Liver (tissue), 9 donors: Measurements from ENCODE around the gene PTK6. TPM values are rescaled to one million over a fixed set of nuclear protein-coding genes. Genes with fewer than 3 reads are reported as not detected.

ENCODE experiments used
- DNase-seq: peaks from one replicate; pipeline ENCODE4 v3.0.0-alpha.2; 2017; ENCODE audit warnings: low spot score
- H3K27ac ChIP-seq, 2 donors: one replicate each; pipeline ENCODE4 v1.7.0; 2013; ENCODE audit warnings: inconsistent platforms in 2 of 2, low read length in 2 of 2, control low read depth in 1 of 2, low read depth in 1 of 2, mild to moderate bottlenecking in 1 of 2
- H3K27me3 ChIP-seq, 4 donors: one replicate each; pipeline versions ENCODE4 v1.6.1 to v1.7.0; 2013; ENCODE audit warnings: low read length in 3 of 4, inconsistent platforms in 1 of 4, mild to moderate bottlenecking in 1 of 4, moderate library complexity in 1 of 4; ENCODE audit not compliant: control insufficient read depth in 4 of 4, insufficient read depth in 4 of 4
- H3K36me3 ChIP-seq, 4 donors: one replicate each; pipeline versions ENCODE4 v1.6.1 to v1.7.0; 2013; ENCODE audit warnings: low read length in 3 of 4, mild to moderate bottlenecking in 3 of 4, low read depth in 1 of 4, moderate library complexity in 1 of 4; ENCODE audit not compliant: control insufficient read depth in 4 of 4, insufficient read depth in 3 of 4
- H3K4me1 ChIP-seq, 4 donors: one replicate each; pipeline versions ENCODE4 v1.6.1 to v1.7.0; 2013; ENCODE audit warnings: low read length in 3 of 4, mild to moderate bottlenecking in 3 of 4, moderate library complexity in 1 of 4; ENCODE audit not compliant: control insufficient read depth in 4 of 4, insufficient read depth in 4 of 4
- H3K4me3 ChIP-seq, 3 donors: one replicate each; pipeline versions ENCODE4 v1.6.1 to v1.7.0; 2013; ENCODE audit warnings: low read length in 3 of 3, control low read depth in 1 of 3, low read depth in 1 of 3, mild to moderate bottlenecking in 1 of 3
- H3K9ac ChIP-seq, 2 donors: one replicate each; pipeline ENCODE4 v1.7.0; 2013; ENCODE audit warnings: low read length in 2 of 2, mild to moderate bottlenecking in 2 of 2, moderate library complexity in 2 of 2, control low read depth in 1 of 2, low read depth in 1 of 2
- H3K9me3 ChIP-seq, 4 donors: one replicate each; pipeline versions ENCODE4 v1.6.1 to v1.7.0; 2013; ENCODE audit warnings: low read length in 3 of 4; ENCODE audit not compliant: control insufficient read depth in 4 of 4
- FOXA1 ChIP-seq: IDR thresholded peaks from 2 replicates; pipeline ENCODE4 v1.6.1; 2016; ENCODE audit warnings: antibody characterized with exemption
- FOXA2 ChIP-seq: IDR thresholded peaks from 2 replicates; pipeline ENCODE4 v1.6.1; 2016; ENCODE audit warnings: antibody characterized with exemption
- GABPA ChIP-seq, 2 donors: IDR thresholded peaks in 1 of 2; conservative IDR thresholded peaks in 1 of 2; 2 replicates each; pipeline ENCODE4 v1.6.1; 2016; ENCODE audit warnings: antibody characterized with exemption in 2 of 2, mild to moderate bottlenecking in 1 of 2, moderate library complexity in 1 of 2
- HNF4G ChIP-seq: IDR thresholded peaks from 2 replicates; pipeline ENCODE4 v1.6.1; 2016; ENCODE audit warnings: antibody characterized with exemption
- JUND ChIP-seq, 2 donors: IDR thresholded peaks; 2 replicates each; pipeline ENCODE4 v1.6.1; 2016; ENCODE audit warnings: antibody characterized with exemption in 2 of 2
- NR2F2 ChIP-seq: IDR thresholded peaks from 2 replicates; pipeline ENCODE4 v1.6.1; 2016; ENCODE audit warnings: antibody characterized with exemption
- RAD21 ChIP-seq, 2 donors: IDR thresholded peaks; 2 replicates each; pipeline ENCODE4 v1.6.1; 2016; ENCODE audit warnings: antibody characterized with exemption in 2 of 2, mild to moderate bottlenecking in 2 of 2
- RXRA ChIP-seq, 2 donors: IDR thresholded peaks; 2 replicates each; pipeline ENCODE4 v1.6.1; 2017 to 2018; ENCODE audit warnings: antibody characterized with exemption in 2 of 2, mild to moderate bottlenecking in 1 of 2
- SP1 ChIP-seq: IDR thresholded peaks from 2 replicates; pipeline ENCODE4 v1.6.1; 2018; ENCODE audit warnings: antibody characterized with exemption, mild to moderate bottlenecking
- TAF1 ChIP-seq: conservative IDR thresholded peaks from 2 replicates; pipeline ENCODE4 v1.6.1; 2016; ENCODE audit warnings: antibody characterized with exemption, mild to moderate bottlenecking
- YY1 ChIP-seq: IDR thresholded peaks from 2 replicates; pipeline ENCODE4 v1.6.1; 2016; ENCODE audit warnings: antibody characterized with exemption, mild to moderate bottlenecking
- WGBS: extraction: QIAGEN DNeasy Blood & Tissue Kit; methylation state at CpG from one replicate; pipeline ENCODE4 v1.1.7; 2013; 5-methylcytosine and 5-hydroxymethylcytosine counted together
- polyA plus RNA-seq, 2 donors: library from polyadenylated mRNA; stranded (reverse) in 1 of 2; unstranded in 1 of 2; fragments of 200-250 nt in 1 of 2; fragments of >200 nt in 1 of 2; fragmentation: Nextera tagmentation in 1 of 2; extraction: Ambion mirVana in 1 of 2; gene quantifications; one replicate each; pipeline versions ENCODE4 v1.2.1 to v1.2.3, GENCODE V29; 2013 to 2015
- total RNA-seq, 2 donors: library from RNA; depleted of rRNA; stranded (reverse); fragments of >200 nt; gene quantifications; one replicate each; pipeline ENCODE4 v1.2.3, GENCODE V29; 2014
- TF ChIP-seq, protein P1 (sequence below): IDR thresholded peaks from 2 replicates; pipeline ENCODE4 v1.6.1; 2016; ENCODE audit warnings: antibody characterized with exemption
- TF ChIP-seq, protein P2 (sequence below): IDR thresholded peaks from 2 replicates; pipeline ENCODE4 v1.6.1; 2016; ENCODE audit warnings: antibody characterized with exemption
- donor health status: healthy.
- donor health status: healthy.
- donor health status: healthy.
- donor health status: healthy.
- donor health status: healthy.

PTK6 gene
- total and polyA plus RNA-seq, 4 donors: 0.05 to 1.2 (median 0.23) TPM

DNA sequence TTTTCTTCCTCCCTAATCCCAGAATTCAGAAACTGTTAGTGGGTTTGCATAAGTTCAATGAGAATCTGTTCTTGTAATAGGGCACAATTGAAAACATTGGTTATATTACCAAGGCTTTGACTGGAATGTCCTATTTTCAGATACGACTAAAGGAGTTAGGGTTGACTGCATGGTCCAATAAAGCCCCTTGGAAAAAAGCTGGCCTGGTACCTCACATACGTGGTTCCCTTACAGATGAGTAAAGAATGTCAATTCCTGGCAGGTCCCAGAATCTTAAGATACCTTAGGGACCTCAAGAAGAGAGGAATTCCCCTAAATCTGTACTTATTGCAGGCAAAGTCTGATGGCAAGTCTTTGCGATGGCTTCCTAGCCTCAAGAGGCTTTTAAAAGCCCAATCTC, 12.0 kb downstream of the PTK6 start:
- no peak overlapping the region for H3K4me3 ChIP-seq
- TF ChIP-seq, protein P1, sequence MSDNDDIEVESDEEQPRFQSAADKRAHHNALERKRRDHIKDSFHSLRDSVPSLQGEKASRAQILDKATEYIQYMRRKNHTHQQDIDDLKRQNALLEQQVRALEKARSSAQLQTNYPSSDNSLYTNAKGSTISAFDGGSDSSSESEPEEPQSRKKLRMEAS: no peak
- TF ChIP-seq FOXA1: no peak
- TF ChIP-seq, protein P2, sequence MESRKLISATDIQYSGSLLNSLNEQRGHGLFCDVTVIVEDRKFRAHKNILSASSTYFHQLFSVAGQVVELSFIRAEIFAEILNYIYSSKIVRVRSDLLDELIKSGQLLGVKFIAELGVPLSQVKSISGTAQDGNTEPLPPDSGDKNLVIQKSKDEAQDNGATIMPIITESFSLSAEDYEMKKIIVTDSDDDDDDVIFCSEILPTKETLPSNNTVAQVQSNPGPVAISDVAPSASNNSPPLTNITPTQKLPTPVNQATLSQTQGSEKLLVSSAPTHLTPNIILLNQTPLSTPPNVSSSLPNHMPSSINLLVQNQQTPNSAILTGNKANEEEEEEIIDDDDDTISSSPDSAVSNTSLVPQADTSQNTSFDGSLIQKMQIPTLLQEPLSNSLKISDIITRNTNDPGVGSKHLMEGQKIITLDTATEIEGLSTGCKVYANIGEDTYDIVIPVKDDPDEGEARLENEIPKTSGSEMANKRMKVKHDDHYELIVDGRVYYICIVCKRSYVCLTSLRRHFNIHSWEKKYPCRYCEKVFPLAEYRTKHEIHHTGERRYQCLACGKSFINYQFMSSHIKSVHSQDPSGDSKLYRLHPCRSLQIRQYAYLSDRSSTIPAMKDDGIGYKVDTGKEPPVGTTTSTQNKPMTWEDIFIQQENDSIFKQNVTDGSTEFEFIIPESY: no peak
- TF ChIP-seq FOXA2: no peak
- no peak for TF ChIP-seq GABPA (IDR thresholded peaks at IDR 0.05 in 1 of 2, conservative IDR thresholded peaks at IDR 0.05 in 1 of 2)
- TF ChIP-seq RXRA (IDR thresholded peaks at IDR 0.05): no peak
- no peaks in the 10 kb centered on the region for H3K9me3 ChIP-seq
- DNase-seq: no peak
- peaks cover 2 to 12% (median 6%) of the 10 kb centered on the region in 4 donors for H3K4me1 ChIP-seq
- H3K27me3 ChIP-seq: no peaks in the 10 kb centered on the region
- WGBS: 77% methylated on average over 3 of the region's 3 CpGs
- no peaks in the 10 kb centered on the region for H3K36me3 ChIP-seq
- no peak overlapping the region for H3K27ac ChIP-seq
- H3K9ac ChIP-seq: no peak overlapping the region

DNA sequence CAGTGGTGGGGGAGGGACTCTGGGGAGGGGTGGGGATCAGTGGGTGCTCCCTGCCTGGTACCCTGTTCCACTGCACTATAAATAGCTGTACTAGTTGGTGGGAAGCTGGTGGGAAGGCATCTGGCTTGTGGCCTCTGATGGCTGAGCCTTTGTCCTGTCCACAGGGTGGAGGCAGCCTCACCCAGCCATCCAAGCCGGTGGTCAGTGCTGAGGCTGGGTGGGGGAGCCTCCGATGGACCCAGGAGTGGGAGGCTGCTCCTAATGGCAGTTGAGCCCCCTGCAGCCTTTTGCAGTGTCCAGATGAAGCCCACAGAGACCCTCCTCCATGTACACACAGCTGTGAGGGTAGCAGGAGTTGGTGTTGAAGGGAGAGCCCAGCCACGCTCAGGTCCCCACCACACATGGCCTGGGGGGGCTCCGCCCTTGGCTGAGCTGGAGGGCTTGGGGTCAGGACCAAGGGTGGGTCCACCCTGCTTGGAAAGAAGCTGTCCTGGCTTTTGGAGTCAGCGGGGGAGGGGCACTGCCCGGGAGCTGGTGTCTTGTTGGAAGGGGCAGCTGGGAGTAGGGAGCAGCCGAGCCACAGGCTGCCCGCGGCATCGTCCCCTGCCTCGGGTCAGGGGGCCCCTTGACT, 14.1 kb downstream of the PTK6 start:
- H3K4me3 ChIP-seq: no peak overlapping the region
- H3K27me3 ChIP-seq: no peaks in the 10 kb centered on the region
- no peak overlapping the region for H3K27ac ChIP-seq
- H3K36me3 ChIP-seq: no peaks in the 10 kb centered on the region
- 98% methylated on average over 11 of the region's 11 CpGs for WGBS
- H3K4me1 ChIP-seq: peaks cover 2 to 19% (median 6%) of the 10 kb centered on the region in 4 donors
- TF ChIP-seq JUND (IDR thresholded peaks at IDR 0.05) (no peak), NR2F2 (no peak), TAF1 (no peak), SP1 (no peak), YY1 (no peak), HNF4G (no peak), RAD21 (IDR thresholded peaks at IDR 0.05) (no peak)
- no peak for DNase-seq
- H3K9ac ChIP-seq: no peak overlapping the region
- no peaks in the 10 kb centered on the region for H3K9me3 ChIP-seq

DNA sequence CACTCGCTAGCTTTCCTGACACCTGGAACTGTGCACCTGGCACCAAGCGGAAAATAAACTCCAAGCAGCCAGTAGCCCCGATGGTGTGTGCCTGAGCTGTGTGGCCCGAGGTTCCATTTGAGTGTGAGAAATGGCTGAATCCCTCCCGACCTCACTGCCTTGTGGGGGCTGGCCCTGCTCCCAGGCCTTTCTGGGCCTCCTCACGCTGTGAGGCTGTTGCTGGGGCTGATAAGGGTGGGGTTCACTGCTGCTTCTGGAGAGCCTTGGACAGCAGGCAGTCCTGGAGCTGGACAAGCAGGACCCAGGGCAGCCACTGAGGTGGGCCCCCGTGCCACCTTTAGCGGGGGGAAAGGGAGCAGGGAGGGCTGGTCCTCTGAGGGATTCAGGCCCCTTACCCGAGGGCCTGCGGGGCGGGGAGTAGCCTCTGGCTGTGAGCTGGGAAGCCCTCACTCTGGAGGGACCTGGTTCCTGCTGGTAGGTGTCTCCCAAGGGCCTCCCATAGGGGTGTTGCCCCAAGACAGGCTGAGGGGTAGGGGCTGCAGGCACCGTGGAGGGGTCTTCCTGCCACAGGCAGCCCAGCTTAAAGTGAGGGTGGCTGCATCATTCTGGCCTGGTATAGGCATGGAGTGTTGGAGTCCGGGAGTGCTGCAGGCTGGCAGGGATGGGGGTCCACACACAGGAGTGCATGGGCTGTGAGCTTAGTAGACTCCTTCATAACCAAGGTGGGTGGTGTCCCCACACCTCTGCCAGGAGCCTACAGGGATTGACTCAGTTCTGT, 14.9 kb downstream of the PTK6 start:
- Histone ChIP-seq H3K27me3 (no peaks in the 10 kb centered on the region), H3K4me1 (peaks cover 2 to 19% (median 6%) of the 10 kb centered on the region in 4 donors), H3K9ac (no peak overlapping the region), H3K27ac (no peak overlapping the region), H3K9me3 (no peaks in the 10 kb centered on the region), H3K4me3 (no peak overlapping the region), H3K36me3 (no peaks in the 10 kb centered on the region)
- DNase-seq: no peak
- TF ChIP-seq SP1 (no peak), RXRA (IDR thresholded peaks at IDR 0.05) (no peak), GABPA (IDR thresholded peaks at IDR 0.05 in 1 of 2, conservative IDR thresholded peaks at IDR 0.05 in 1 of 2) (no peak)
- 79% methylated on average over 13 of the region's 13 CpGs for WGBS
